Neural cell (in vitro differentiated cells): Measurements from ENCODE around the gene LRIG1.

Experiments
- EP300 ChIP-seq: fragments of 450-650 bp; conservative IDR thresholded peaks from 2 replicates; pipeline ENCODE4 v1.6.1; 2014; ENCODE audit warnings: antibody characterized with exemption, mild to moderate bottlenecking, moderate library complexity; ENCODE audit not compliant: poor library complexity, severe bottlenecking
- EZH2 ChIP-seq: fragments of 200-600, 300-800 bp; shearing (Covaris generic), sonication (generic); IDR thresholded peaks from 2 replicates; pipeline ENCODE4 v1.6.1; 2014; ENCODE audit warnings: antibody characterized with exemption, low read length, borderline replicate concordance, mild to moderate bottlenecking; ENCODE audit not compliant: insufficient read depth, poor library complexity, severe bottlenecking
- MXI1 ChIP-seq: fragments of 450-650 bp; conservative IDR thresholded peaks from 2 replicates; pipeline ENCODE4 v1.6.1; 2014; ENCODE audit warnings: antibody characterized with exemption, mild to moderate bottlenecking; ENCODE audit not compliant: poor library complexity, severe bottlenecking
- POLR2AphosphoS5 ChIP-seq: IDR thresholded peaks from 2 replicates; pipeline ENCODE4 v1.6.1; 2012
- RAD21 ChIP-seq: fragments of 450-650 bp; conservative IDR thresholded peaks from 2 replicates; pipeline ENCODE4 v1.6.1; 2014; ENCODE audit warnings: antibody characterized with exemption, mild to moderate bottlenecking, moderate library complexity
- TAF1 ChIP-seq: IDR thresholded peaks from 2 replicates; pipeline ENCODE4 v1.6.1; 2012; ENCODE audit warnings: low read depth
- TF ChIP-seq, protein P1 (sequence below): fragments of 450-650 bp; IDR thresholded peaks from 2 replicates; pipeline ENCODE4 v1.5.1; 2014; ENCODE audit warnings: antibody characterized with exemption, mild to moderate bottlenecking, moderate library complexity; ENCODE audit not compliant: poor library complexity, severe bottlenecking
- TF ChIP-seq, protein P2 (sequence below): IDR thresholded peaks from 2 replicates; pipeline ENCODE4 v1.6.1; 2012; ENCODE audit warnings: borderline replicate concordance

DNA sequence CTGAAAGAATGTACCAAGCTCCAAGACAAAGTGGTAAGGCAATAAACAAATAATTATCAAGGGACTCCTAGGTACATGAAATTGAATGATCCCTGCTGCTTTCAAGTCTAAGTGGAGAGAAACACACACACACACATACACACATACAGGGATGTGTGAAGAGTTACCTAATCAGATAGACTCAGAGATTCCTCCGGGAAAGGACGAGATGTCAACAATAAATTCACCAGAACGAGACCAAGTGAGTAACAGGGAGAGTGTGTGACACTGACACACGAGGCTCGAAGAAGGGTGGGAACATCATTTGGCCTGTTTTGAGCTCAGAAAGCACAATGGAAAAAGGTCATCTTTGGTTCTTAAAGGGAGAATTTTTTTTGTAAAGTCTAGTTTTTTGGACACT lies 13.4 kb downstream of the LRIG1 start:
- TF ChIP-seq MXI1 (no peak), EZH2 (no peak), EP300 (no peak), POLR2AphosphoS5 (no peak), RAD21 (no peak), TAF1 (no peak)
- TF ChIP-seq, protein P1, sequence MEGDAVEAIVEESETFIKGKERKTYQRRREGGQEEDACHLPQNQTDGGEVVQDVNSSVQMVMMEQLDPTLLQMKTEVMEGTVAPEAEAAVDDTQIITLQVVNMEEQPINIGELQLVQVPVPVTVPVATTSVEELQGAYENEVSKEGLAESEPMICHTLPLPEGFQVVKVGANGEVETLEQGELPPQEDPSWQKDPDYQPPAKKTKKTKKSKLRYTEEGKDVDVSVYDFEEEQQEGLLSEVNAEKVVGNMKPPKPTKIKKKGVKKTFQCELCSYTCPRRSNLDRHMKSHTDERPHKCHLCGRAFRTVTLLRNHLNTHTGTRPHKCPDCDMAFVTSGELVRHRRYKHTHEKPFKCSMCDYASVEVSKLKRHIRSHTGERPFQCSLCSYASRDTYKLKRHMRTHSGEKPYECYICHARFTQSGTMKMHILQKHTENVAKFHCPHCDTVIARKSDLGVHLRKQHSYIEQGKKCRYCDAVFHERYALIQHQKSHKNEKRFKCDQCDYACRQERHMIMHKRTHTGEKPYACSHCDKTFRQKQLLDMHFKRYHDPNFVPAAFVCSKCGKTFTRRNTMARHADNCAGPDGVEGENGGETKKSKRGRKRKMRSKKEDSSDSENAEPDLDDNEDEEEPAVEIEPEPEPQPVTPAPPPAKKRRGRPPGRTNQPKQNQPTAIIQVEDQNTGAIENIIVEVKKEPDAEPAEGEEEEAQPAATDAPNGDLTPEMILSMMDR: no peak
- TF ChIP-seq, protein P2, sequence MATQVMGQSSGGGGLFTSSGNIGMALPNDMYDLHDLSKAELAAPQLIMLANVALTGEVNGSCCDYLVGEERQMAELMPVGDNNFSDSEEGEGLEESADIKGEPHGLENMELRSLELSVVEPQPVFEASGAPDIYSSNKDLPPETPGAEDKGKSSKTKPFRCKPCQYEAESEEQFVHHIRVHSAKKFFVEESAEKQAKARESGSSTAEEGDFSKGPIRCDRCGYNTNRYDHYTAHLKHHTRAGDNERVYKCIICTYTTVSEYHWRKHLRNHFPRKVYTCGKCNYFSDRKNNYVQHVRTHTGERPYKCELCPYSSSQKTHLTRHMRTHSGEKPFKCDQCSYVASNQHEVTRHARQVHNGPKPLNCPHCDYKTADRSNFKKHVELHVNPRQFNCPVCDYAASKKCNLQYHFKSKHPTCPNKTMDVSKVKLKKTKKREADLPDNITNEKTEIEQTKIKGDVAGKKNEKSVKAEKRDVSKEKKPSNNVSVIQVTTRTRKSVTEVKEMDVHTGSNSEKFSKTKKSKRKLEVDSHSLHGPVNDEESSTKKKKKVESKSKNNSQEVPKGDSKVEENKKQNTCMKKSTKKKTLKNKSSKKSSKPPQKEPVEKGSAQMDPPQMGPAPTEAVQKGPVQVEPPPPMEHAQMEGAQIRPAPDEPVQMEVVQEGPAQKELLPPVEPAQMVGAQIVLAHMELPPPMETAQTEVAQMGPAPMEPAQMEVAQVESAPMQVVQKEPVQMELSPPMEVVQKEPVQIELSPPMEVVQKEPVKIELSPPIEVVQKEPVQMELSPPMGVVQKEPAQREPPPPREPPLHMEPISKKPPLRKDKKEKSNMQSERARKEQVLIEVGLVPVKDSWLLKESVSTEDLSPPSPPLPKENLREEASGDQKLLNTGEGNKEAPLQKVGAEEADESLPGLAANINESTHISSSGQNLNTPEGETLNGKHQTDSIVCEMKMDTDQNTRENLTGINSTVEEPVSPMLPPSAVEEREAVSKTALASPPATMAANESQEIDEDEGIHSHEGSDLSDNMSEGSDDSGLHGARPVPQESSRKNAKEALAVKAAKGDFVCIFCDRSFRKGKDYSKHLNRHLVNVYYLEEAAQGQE: no peak
